Measurements from ENCODE around the gene TMEM181. TPM values are rescaled to one million over a fixed set of nuclear protein-coding genes. Genes with fewer than 3 reads are reported as not detected.

The TMEM181 gene
- total RNA-seq, 4 donors from 2014 or later: 21.6 to 31.6 (median 26.0) TPM

GRCh38 chr6:158565122-158565429, 5.2 kb downstream of the TMEM181 start:
- Histone ChIP-seq H3K27ac (replicated peaks in 1 of 4) (no peak overlapping the region), H3K4me1 (peaks cover 15 to 37% (median 17%) of the 10 kb centered on the region in 4 donors), H3K36me3 (no peaks in the 10 kb centered on the region), H3K27me3 (no peaks in the 10 kb centered on the region), H3K4me3 (no peak overlapping the region), H3K9me3 (no peaks in the 10 kb centered on the region)
- 100% methylated on average over 1 of the region's 9 CpGs for WGBS
- intact Hi-C loops (cut with DNase I): no loop called here
- DNase-seq (ENCODE audit: extremely low spot score): no peak
- TF ChIP-seq POLR2AphosphoS5 (IDR thresholded peaks at IDR 0.05) (no peak), POLR2A (IDR thresholded peaks at IDR 0.05; ENCODE audit: low read depth) (no peak), EP300 (IDR thresholded peaks at IDR 0.05) (no peak), CTCF (IDR thresholded peaks at IDR 0.05) (no peak)

- H3K27ac ChIP-seq (replicated peaks in 1 of 4): no peak overlapping the region
- DNase-seq (ENCODE audit: extremely low spot score): no peak
- intact Hi-C loops (cut with DNase I): no loop called here
- H3K4me1 ChIP-seq: peaks cover 15 to 37% (median 17%) of the 10 kb centered on the region in 4 donors
- no peaks in the 10 kb centered on the region for H3K9me3 ChIP-seq
- 88% methylated on average over 14 of the region's 14 CpGs for WGBS
- no peak for TF ChIP-seq POLR2A (IDR thresholded peaks at IDR 0.05; ENCODE audit: low read depth)
- TF ChIP-seq POLR2AphosphoS5 (IDR thresholded peaks at IDR 0.05): no peak
- no peak for TF ChIP-seq CTCF (IDR thresholded peaks at IDR 0.05)
- TF ChIP-seq EP300 (IDR thresholded peaks at IDR 0.05): no peak
- H3K27me3 ChIP-seq: no peaks in the 10 kb centered on the region
- no peak overlapping the region for H3K4me3 ChIP-seq
- H3K36me3 ChIP-seq: no peaks in the 10 kb centered on the region
Observed at GRCh38 chr6:158565482-158566040, 5.7 kb downstream of the TMEM181 start.

GRCh38 chr6:158566207-158566818, 6.4 kb downstream of the TMEM181 start:
- no peak for DNase-seq (ENCODE audit: extremely low spot score)
- H3K9me3 ChIP-seq: no peaks in the 10 kb centered on the region
- no peak for TF ChIP-seq EP300 (IDR thresholded peaks at IDR 0.05)
- no peak for TF ChIP-seq CTCF (IDR thresholded peaks at IDR 0.05)
- no peaks in the 10 kb centered on the region for H3K36me3 ChIP-seq
- H3K27ac ChIP-seq (replicated peaks in 1 of 4): no peak overlapping the region
- no peaks in the 10 kb centered on the region for H3K27me3 ChIP-seq
- no peak overlapping the region for H3K4me3 ChIP-seq
- intact Hi-C loops (cut with DNase I): no loop called here
- WGBS: 97% methylated on average over 9 of the region's 9 CpGs
- peaks cover 8 to 30% (median 11%) of the 10 kb centered on the region in 4 donors for H3K4me1 ChIP-seq

GRCh38 chr6:158567152-158567551, 7.3 kb downstream of the TMEM181 start:
- 92% methylated on average over 10 of the region's 10 CpGs for WGBS
- Histone ChIP-seq H3K27me3 (no peaks in the 10 kb centered on the region), H3K9me3 (no peaks in the 10 kb centered on the region), H3K27ac (replicated peaks in 1 of 4) (no peak overlapping the region), H3K4me1 (peaks cover 0 to 21% (median 6%) of the 10 kb centered on the region in 4 donors), H3K36me3 (peaks cover 0 to 6% (median 1%) of the 10 kb centered on the region in 4 donors), H3K4me3 (no peak overlapping the region)
- intact Hi-C loops (cut with DNase I): no loop called here
- TF ChIP-seq POLR2AphosphoS5 (IDR thresholded peaks at IDR 0.05) (no peak), EP300 (IDR thresholded peaks at IDR 0.05) (no peak), CTCF (IDR thresholded peaks at IDR 0.05) (no peak), POLR2A (IDR thresholded peaks at IDR 0.05; ENCODE audit: low read depth) (no peak)
- DNase-seq (ENCODE audit: extremely low spot score): no peak

Data from esophagus muscularis mucosa (tissue), 4 donors.